ENCODE data around the gene ZNG1E. TPM values are rescaled to one million over a fixed set of nuclear protein-coding genes. Genes with fewer than 3 reads are reported as not detected.
"Not testable (repeated sequence)": the region's sequence is repeated elsewhere in the genome, so short reads cannot be mapped to it uniquely, and the experiment has no call there.

The ZNG1E gene
- polyA plus RNA-seq (2012; ENCODE audit: insufficient read length, low read depth): 13.2 TPM

DNA sequence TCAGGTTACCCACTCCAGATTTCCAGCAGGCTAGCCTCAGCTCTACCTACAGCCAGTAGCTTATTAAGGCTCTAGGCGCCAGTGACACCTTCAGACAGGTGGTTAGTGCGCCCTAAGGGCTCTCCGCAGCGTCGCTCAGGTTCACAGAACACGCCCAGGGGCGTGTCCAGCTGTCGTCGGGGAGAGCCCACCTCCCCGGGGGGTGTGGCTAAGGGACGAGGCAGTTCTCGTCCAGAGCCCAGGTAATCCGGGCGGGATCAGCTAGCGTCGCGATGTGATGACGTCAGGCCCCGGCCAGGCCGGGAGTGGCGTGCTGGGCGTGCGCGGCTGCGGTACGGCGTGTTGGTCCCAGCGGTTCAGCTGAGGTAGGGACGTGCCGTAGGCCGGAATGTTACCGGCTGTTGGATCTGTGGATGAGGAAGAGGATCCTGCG is at the start of gene ZNG1E:
Gene ZNG1E (plus strand): TSS at position 340 of the 433 bp plus-strand sequence. CDS start 49 bp downstream, at position 389.
- not testable (repeated sequence) for TF ChIP-seq SIN3A (IDR thresholded peaks at IDR 0.05; ENCODE audit: borderline replicate concordance, insufficient read depth, low read length); POLR2AphosphoS5 (IDR thresholded peaks at IDR 0.05; ENCODE audit: low read depth, low read length); TAF1 (IDR thresholded peaks at IDR 0.05; ENCODE audit: borderline replicate concordance, insufficient read depth, low read length)

DNA sequence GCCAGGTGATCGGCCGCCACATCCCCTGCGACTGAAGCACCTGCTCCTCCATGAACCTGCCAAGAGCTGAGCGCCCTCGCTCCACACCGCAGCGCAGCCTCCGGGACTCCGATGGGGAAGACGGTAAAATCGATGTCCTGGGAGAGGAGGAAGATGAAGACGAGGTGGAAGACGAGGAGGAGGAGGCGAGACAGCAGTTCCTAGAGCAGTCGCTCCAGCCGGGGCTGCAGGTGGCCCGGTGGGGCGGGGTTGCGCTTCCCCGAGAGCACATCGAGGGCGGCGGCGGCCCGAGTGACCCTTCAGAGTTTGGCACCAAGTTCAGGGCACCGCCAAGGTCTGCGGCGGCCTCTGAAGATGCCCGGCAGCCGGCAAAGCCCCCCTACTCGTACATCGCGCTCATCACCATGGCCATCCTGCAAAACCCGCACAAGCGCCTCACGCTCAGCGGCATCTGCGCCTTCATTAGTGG is 61.4 kb downstream of the ZNG1E start, which contains the start of gene FOXD4L4:
Gene FOXD4L4 (plus strand): TSS at position 51 of the 469 bp plus-strand sequence. CDS start 0 bp downstream, at position 51.
- not testable (repeated sequence) for TF ChIP-seq TAF1 (IDR thresholded peaks at IDR 0.05; ENCODE audit: borderline replicate concordance, insufficient read depth, low read length); POLR2AphosphoS5 (IDR thresholded peaks at IDR 0.05; ENCODE audit: low read depth, low read length); SIN3A (IDR thresholded peaks at IDR 0.05; ENCODE audit: borderline replicate concordance, insufficient read depth, low read length)

Measured in PFSK-1 (cell line).